Measurements from ENCODE around the gene ZBED3. TPM values are rescaled to one million over a fixed set of nuclear protein-coding genes. Genes with fewer than 3 reads are reported as not detected.

The ZBED3 gene
- total and polyA plus RNA-seq, 2 donors (not counting 3 experiments of a cell fraction or from before 2014, with no cell fraction given), result 11.8 to 15.9 TPM

GRCh38 chr5:77065256-77065655 lies 21.8 kb downstream of the ZBED3 start:
- Histone ChIP-seq H3K4me2 (ENCODE audit: insufficient read depth, low read length) (no peak overlapping the region), H3K27me3 (ENCODE audit: control insufficient read depth in 2 of 2, insufficient read depth in 2 of 2, low read length in 2 of 2) (no peaks in the 10 kb centered on the region), H3K79me2 (ENCODE audit: control insufficient read depth, insufficient read depth, low read length) (no peaks in the 10 kb centered on the region), H3K4me1 (ENCODE audit: control insufficient read depth, extremely low read depth, insufficient read depth, low read length) (no peaks in the 10 kb centered on the region), H3K27ac (ENCODE audit: insufficient read depth, low read depth, low read length) (no peak overlapping the region), H3K4me3 (replicated peaks in 1 of 3; ENCODE audit: insufficient read depth in 1 of 3, low read depth in 1 of 3, low read length in 3 of 3) (no peak overlapping the region), H3K36me3 (ENCODE audit: control insufficient read depth in 2 of 2, extremely low read depth in 1 of 2, insufficient read depth in 2 of 2, low read length in 2 of 2) (peaks cover 5 to 10% of the 10 kb centered on the region in 2 experiments), H3K9me3 (replicated peaks; ENCODE audit: control insufficient read depth, insufficient read depth, low read length) (no peaks in the 10 kb centered on the region), H4K20me1 (replicated peaks; ENCODE audit: control insufficient read depth, extremely low read depth, insufficient read depth, low read length) (no peaks in the 10 kb centered on the region), H3K9me1 (replicated peaks; ENCODE audit: control insufficient read depth, extremely low read depth, insufficient read depth, low read length) (no peaks in the 10 kb centered on the region), H2AFZ (ENCODE audit: low read depth, low read length) (no peak overlapping the region), H3K9ac (replicated peaks; ENCODE audit: extremely low read depth, insufficient read depth, low read length) (no peak overlapping the region)
- TF ChIP-seq EZH2 (IDR thresholded peaks at IDR 0.05; ENCODE audit: borderline replicate concordance, low read depth, low read length, severe bottlenecking) (no peak), FOS (IDR thresholded peaks at IDR 0.05; ENCODE audit: borderline replicate concordance, insufficient read depth, low read length) (no peak), MAX (IDR thresholded peaks at IDR 0.05; ENCODE audit: insufficient read depth, insufficient read length) (no peak), CTCF (IDR thresholded peaks at IDR 0.05; ENCODE audit: extremely low read depth in 1 of 2, insufficient read depth in 1 of 2, low read depth in 1 of 2, low read length in 2 of 2) (no peak), POLR2AphosphoS5 (IDR thresholded peaks at IDR 0.05; ENCODE audit: insufficient read depth, low read depth, low read length) (no peak)
- no TSS peak for BruUV-seq (replicated peaks)
- dilution Hi-C loops (cut with MboI; ENCODE audit: extremely low pct_ligation_motif_present, low sequenced_read_pairs), result no loop called here
- ChIA-PET POLR2A (no interaction called here), CTCF (interaction anchor here (0.6 to 2.3 kb wide), 2 partner anchors 11 to 12 kb away, joined by 3 to 12 read pairs; no protein-coding TSS in a partner anchor)
- intact Hi-C loops (cut with micrococcal nuclease), result no loop called here
- FAIRE-seq (no peak), DNase-seq (ENCODE audit: low read depth, low spot score) (no peak)

- no peak overlapping the region for H3K4me3 ChIP-seq (replicated peaks in 1 of 3; ENCODE audit: insufficient read depth in 1 of 3, low read depth in 1 of 3, low read length in 3 of 3)
- DNase-seq (ENCODE audit: low read depth, low spot score), result no peak
- TF ChIP-seq MAX (IDR thresholded peaks at IDR 0.05; ENCODE audit: insufficient read depth, insufficient read length) (no peak), CTCF (IDR thresholded peaks at IDR 0.05; ENCODE audit: extremely low read depth in 1 of 2, insufficient read depth in 1 of 2, low read depth in 1 of 2, low read length in 2 of 2) (no peak), POLR2A (IDR thresholded peaks at IDR 0.05; ENCODE audit: low read depth, low read length) (no peak), EZH2 (IDR thresholded peaks at IDR 0.05; ENCODE audit: borderline replicate concordance, low read depth, low read length, severe bottlenecking) (no peak)
- no peak overlapping the region for H3K27ac ChIP-seq (ENCODE audit: insufficient read depth, low read depth, low read length)
- peaks cover 8 to 12% of the 10 kb centered on the region in 2 experiments for H3K36me3 ChIP-seq (ENCODE audit: control insufficient read depth in 2 of 2, extremely low read depth in 1 of 2, insufficient read depth in 2 of 2, low read length in 2 of 2)
- intact Hi-C loops (cut with micrococcal nuclease) (no loop called here), dilution Hi-C loops (cut with MboI; ENCODE audit: extremely low pct_ligation_motif_present, low sequenced_read_pairs) (no loop called here)
- no peaks in the 10 kb centered on the region for H4K20me1 ChIP-seq (replicated peaks; ENCODE audit: control insufficient read depth, extremely low read depth, insufficient read depth, low read length)
- H3K9me3 ChIP-seq (replicated peaks; ENCODE audit: control insufficient read depth, insufficient read depth, low read length), result no peaks in the 10 kb centered on the region
- no peaks in the 10 kb centered on the region for H3K9me1 ChIP-seq (replicated peaks; ENCODE audit: control insufficient read depth, extremely low read depth, insufficient read depth, low read length)
- CTCF ChIA-PET, result interaction anchor here (2.3 kb wide), 1 partner anchor 13 kb away, joined by 12 read pairs; no protein-coding TSS in a partner anchor
- no peak overlapping the region for H3K4me2 ChIP-seq (ENCODE audit: insufficient read depth, low read length)
- no peak overlapping the region for H2AFZ ChIP-seq (ENCODE audit: low read depth, low read length)
- BruUV-seq (replicated peaks), result no TSS peak
- POLR2A ChIA-PET, result no interaction called here
- no peaks in the 10 kb centered on the region for H3K4me1 ChIP-seq (ENCODE audit: control insufficient read depth, extremely low read depth, insufficient read depth, low read length)
- FAIRE-seq, result no peak
- H3K27me3 ChIP-seq (ENCODE audit: control insufficient read depth in 2 of 2, insufficient read depth in 2 of 2, low read length in 2 of 2), result no peaks in the 10 kb centered on the region
- H3K9ac ChIP-seq (replicated peaks; ENCODE audit: extremely low read depth, insufficient read depth, low read length), result no peak overlapping the region
- no peaks in the 10 kb centered on the region for H3K79me2 ChIP-seq (ENCODE audit: control insufficient read depth, insufficient read depth, low read length)
These were observed 23.0 kb downstream of the ZBED3 start for GRCh38 chr5:77064040-77064439.

All from endothelial cell of umbilical vein (primary cell).